Vagina (tissue), 2 donors: ENCODE data around the gene SRCIN1. TPM values are rescaled to one million over a fixed set of nuclear protein-coding genes. Genes with fewer than 3 reads are reported as not detected.
"Not testable (repeated sequence)": the region's sequence is repeated elsewhere in the genome, so short reads cannot be mapped to it uniquely, and the experiment has no call there.

Experiments
- DNase-seq, 2 donors: peaks; one replicate each; pipeline ENCODE4 v3.0.0-alpha.2; 2017; ENCODE audit errors: extremely low spot score in 2 of 2
- H3K27ac ChIP-seq: fragments of 200-600 bp; sonication (generic); one replicate; pipeline ENCODE4 v1.5.1; 2019
- H3K27me3 ChIP-seq: fragments of 200-600 bp; sonication (generic); one replicate; pipeline ENCODE4 v1.5.1; 2019
- H3K36me3 ChIP-seq, 2 donors: fragments of 200-600 bp; sonication (generic); one replicate each; pipeline ENCODE4 v1.5.1; 2017 to 2019
- H3K4me1 ChIP-seq: fragments of 200-600 bp; sonication (generic); one replicate; pipeline ENCODE4 v1.5.1; 2019
- H3K4me3 ChIP-seq, 2 donors: fragments of 200-600 bp; sonication (generic); 1 replicate in 1 of 2; 2 replicates in 1 of 2; pipeline ENCODE4 v1.5.1; 2016 to 2019
- H3K9me3 ChIP-seq: fragments of 200-600 bp; sonication (generic); one replicate; pipeline ENCODE4 v1.5.1; 2019
- POLR2A ChIP-seq, 2 donors: fragments of 450-650 bp; IDR thresholded peaks; one replicate each; pipeline ENCODE4 v1.6.1; 2017; ENCODE audit warnings: antibody characterized with exemption in 2 of 2, mild to moderate bottlenecking in 2 of 2, moderate library complexity in 2 of 2
- POLR2AphosphoS5 ChIP-seq, 2 donors: sonication (generic); formaldehyde crosslinking; IDR thresholded peaks; one replicate each; pipeline ENCODE4 v1.9.0; 2017; ENCODE audit warnings: antibody characterized with exemption in 2 of 2, mild to moderate bottlenecking in 2 of 2, low read depth in 1 of 2; ENCODE audit not compliant: insufficient read depth in 1 of 2
- intact Hi-C: fragments of 100-400 bp; cut with DNase I; formaldehyde crosslinking; loops from one replicate; pipeline ENCODE4 v1.15.1; 2023
- total RNA-seq: library from RNA; depleted of rRNA; stranded (reverse); fragments of >200 nt; gene quantifications from one replicate; pipeline ENCODE4 v1.2.3, GENCODE V29; 2016
- TF ChIP-seq, protein P1 (sequence below), 3 experiments: fragments of 450-650 bp in 2 of 3; fragments of 200-600 bp in 1 of 3; sonication (generic) in 1 of 3; IDR thresholded peaks; one replicate each; pipeline ENCODE4 v1.5.1; 2017 to 2019; ENCODE audit warnings: antibody characterized with exemption in 3 of 3, mild to moderate bottlenecking in 2 of 3, moderate library complexity in 2 of 3

Gene SRCIN1
- total RNA-seq, 1 donor from 2014 or later: 5.2 TPM

GRCh38 chr17:38533866-38534497 is 71.8 kb downstream of the SRCIN1 start:
- TF ChIP-seq POLR2AphosphoS5 (IDR thresholded peaks at IDR 0.05; ENCODE audit: insufficient read depth in 1 of 2, low read depth in 1 of 2): no peak
- TF ChIP-seq POLR2A (IDR thresholded peaks at IDR 0.05): no peak
- TF ChIP-seq, protein P1, sequence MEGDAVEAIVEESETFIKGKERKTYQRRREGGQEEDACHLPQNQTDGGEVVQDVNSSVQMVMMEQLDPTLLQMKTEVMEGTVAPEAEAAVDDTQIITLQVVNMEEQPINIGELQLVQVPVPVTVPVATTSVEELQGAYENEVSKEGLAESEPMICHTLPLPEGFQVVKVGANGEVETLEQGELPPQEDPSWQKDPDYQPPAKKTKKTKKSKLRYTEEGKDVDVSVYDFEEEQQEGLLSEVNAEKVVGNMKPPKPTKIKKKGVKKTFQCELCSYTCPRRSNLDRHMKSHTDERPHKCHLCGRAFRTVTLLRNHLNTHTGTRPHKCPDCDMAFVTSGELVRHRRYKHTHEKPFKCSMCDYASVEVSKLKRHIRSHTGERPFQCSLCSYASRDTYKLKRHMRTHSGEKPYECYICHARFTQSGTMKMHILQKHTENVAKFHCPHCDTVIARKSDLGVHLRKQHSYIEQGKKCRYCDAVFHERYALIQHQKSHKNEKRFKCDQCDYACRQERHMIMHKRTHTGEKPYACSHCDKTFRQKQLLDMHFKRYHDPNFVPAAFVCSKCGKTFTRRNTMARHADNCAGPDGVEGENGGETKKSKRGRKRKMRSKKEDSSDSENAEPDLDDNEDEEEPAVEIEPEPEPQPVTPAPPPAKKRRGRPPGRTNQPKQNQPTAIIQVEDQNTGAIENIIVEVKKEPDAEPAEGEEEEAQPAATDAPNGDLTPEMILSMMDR (IDR thresholded peaks at IDR 0.05): no peak
- no peak overlapping the region for H3K4me3 ChIP-seq
- intact Hi-C loops: no loop called here
- H3K4me1 ChIP-seq: no peaks in the 10 kb centered on the region
- H3K27me3 ChIP-seq: no peaks in the 10 kb centered on the region
- H3K36me3 ChIP-seq: no peaks in the 10 kb centered on the region
- no peaks in the 10 kb centered on the region for H3K9me3 ChIP-seq
- DNase-seq: no peak
- no peak overlapping the region for H3K27ac ChIP-seq

GRCh38 chr17:38533241-38533640 is 72.5 kb downstream of the SRCIN1 start:
- H3K36me3 ChIP-seq: no peaks in the 10 kb centered on the region
- H3K27me3 ChIP-seq: no peaks in the 10 kb centered on the region
- no peak overlapping the region for H3K4me3 ChIP-seq
- H3K27ac ChIP-seq: no peak overlapping the region
- no peaks in the 10 kb centered on the region for H3K4me1 ChIP-seq
- DNase-seq: no peak
- intact Hi-C loops: no loop called here
- no peak for TF ChIP-seq POLR2A (IDR thresholded peaks at IDR 0.05)
- no peak for TF ChIP-seq POLR2AphosphoS5 (IDR thresholded peaks at IDR 0.05; ENCODE audit: insufficient read depth in 1 of 2, low read depth in 1 of 2)
- TF ChIP-seq, protein P1 (IDR thresholded peaks at IDR 0.05): no peak
- no peaks in the 10 kb centered on the region for H3K9me3 ChIP-seq

DNA sequence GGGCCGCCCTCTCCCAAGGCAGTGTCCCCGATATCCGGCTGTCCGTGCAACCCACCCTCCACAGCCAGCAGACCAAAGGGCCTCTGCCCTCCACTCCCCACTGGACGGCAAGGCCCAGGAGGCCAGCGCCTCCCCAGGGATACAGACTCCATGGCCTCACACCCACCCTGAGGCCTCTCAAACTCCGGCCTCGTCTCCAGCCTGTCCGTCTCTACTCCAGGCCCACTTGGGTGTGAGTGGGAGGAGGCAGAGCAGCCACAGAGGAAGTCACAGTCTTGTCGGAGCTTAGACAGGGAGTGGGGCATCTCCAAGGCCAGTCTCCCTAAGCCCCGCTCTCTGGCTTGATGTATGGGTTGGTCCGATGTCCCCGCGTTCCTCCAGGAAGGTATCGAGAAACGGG is 73.3 kb downstream of the SRCIN1 start:
- Histone ChIP-seq H3K36me3 (no peaks in the 10 kb centered on the region), H3K27me3 (no peaks in the 10 kb centered on the region), H3K9me3 (no peaks in the 10 kb centered on the region), H3K4me1 (no peaks in the 10 kb centered on the region), H3K27ac (no peak overlapping the region), H3K4me3 (no peak overlapping the region)
- TF ChIP-seq POLR2A (IDR thresholded peaks at IDR 0.05): no peak
- TF ChIP-seq, protein P1 (IDR thresholded peaks at IDR 0.05): no peak
- TF ChIP-seq POLR2AphosphoS5 (IDR thresholded peaks at IDR 0.05; ENCODE audit: insufficient read depth in 1 of 2, low read depth in 1 of 2): no peak
- no peak for DNase-seq
- intact Hi-C loops: no loop called here

GRCh38 chr17:38531761-38532160 is 74.0 kb downstream of the SRCIN1 start:
- H3K27ac ChIP-seq, DNase-seq, H3K36me3 ChIP-seq, H3K4me1 ChIP-seq, H3K27me3 ChIP-seq, intact Hi-C loops, H3K9me3 ChIP-seq, H3K4me3 ChIP-seq: not testable (repeated sequence)

DNA sequence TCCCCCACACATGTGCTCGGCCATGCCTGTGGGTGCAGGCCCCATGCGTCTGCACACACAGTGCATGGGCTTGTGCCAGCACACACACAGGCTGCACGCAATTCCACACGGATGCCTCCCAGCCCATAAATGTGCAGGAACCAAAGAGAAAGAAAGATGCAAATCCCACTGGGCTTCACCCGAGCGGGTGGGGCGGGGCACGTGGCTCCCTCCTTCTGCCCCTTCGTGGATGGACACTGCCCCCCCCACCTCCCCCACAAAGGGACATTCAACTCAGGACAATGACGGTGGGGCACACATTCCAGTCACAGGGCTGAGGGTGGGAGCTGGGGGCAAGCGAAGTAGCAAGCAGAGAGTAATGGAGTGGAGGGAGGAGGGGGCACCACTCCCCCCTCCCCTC is 74.9 kb downstream of the SRCIN1 start:
- H3K4me1 ChIP-seq, H3K27me3 ChIP-seq, DNase-seq, H3K27ac ChIP-seq, H3K36me3 ChIP-seq, H3K4me3 ChIP-seq, H3K9me3 ChIP-seq, intact Hi-C loops: not testable (repeated sequence)

DNA sequence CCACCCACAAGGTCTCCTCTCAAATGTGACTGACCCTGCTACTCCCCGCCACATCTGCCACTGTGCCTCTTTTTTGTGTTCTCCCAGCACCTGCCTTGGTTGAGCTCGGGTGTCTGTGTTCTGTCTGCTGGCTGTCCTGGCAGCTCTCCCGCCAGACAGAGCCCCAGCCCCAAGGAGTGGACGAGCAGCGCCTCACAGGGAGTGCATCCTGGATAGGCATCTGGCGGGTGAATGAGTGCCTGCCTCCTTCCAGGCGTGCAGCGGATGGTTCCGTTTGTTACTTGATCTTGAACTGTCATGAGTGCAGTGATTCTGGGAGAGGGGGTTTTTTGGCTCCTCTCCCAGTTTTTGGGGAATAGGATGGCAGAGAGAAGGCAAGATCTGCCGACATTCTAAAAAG is 77.6 kb downstream of the SRCIN1 start:
- H3K36me3 ChIP-seq, H3K4me3 ChIP-seq, intact Hi-C loops, H3K27ac ChIP-seq, DNase-seq, H3K4me1 ChIP-seq, H3K9me3 ChIP-seq, H3K27me3 ChIP-seq: not testable (repeated sequence)

DNA sequence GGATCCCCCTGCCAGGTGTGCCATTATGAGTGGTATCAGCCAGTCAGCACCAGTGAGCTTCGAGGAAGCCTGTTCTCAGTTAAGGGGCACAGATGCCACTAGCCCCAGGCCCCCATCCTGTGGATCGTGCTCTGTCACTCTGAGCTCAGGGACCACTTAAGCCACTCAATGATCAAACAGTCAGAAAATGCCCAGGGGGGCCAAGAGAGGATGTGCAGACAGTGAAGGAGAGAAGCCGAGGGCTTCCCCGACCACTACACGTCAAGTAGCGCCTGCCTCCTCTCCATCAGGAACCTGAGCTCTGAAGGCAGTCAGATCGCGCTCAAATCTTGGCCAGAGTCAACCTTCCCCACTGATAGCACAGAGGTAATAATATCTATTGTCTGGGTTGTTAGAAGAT is 79.2 kb downstream of the SRCIN1 start:
- H3K27me3 ChIP-seq, H3K27ac ChIP-seq, H3K4me3 ChIP-seq, H3K36me3 ChIP-seq, H3K9me3 ChIP-seq, DNase-seq, intact Hi-C loops, H3K4me1 ChIP-seq: not testable (repeated sequence)
